Measurements from ENCODE around the gene KRTAP10-4. TPM values are rescaled to one million over a fixed set of nuclear protein-coding genes. Genes with fewer than 3 reads are reported as not detected.
"Not testable (repeated sequence)": the region's sequence is repeated elsewhere in the genome, so short reads cannot be mapped to it uniquely, and the experiment has no call there.

Gene KRTAP10-4
- total RNA-seq, 3 donors from 2014 or later, result not detected

- Histone ChIP-seq H3K4me3 (no peak overlapping the region), H3K27me3 (peaks cover 0 to 34% of the 10 kb centered on the region in 2 donors), H3K27ac (no peak overlapping the region), H3K36me3 (no peaks in the 10 kb centered on the region), H3K4me1 (no peaks in the 10 kb centered on the region), H3K9me3 (peaks cover 0 to 6% of the 10 kb centered on the region in 2 donors)
- intact Hi-C loops (cut with DNase I; ENCODE audit: low total_unique reads), result no loop called here
- DNase-seq (ENCODE audit: low spot score in 2 of 2), result no peak
- TF ChIP-seq, protein P1, sequence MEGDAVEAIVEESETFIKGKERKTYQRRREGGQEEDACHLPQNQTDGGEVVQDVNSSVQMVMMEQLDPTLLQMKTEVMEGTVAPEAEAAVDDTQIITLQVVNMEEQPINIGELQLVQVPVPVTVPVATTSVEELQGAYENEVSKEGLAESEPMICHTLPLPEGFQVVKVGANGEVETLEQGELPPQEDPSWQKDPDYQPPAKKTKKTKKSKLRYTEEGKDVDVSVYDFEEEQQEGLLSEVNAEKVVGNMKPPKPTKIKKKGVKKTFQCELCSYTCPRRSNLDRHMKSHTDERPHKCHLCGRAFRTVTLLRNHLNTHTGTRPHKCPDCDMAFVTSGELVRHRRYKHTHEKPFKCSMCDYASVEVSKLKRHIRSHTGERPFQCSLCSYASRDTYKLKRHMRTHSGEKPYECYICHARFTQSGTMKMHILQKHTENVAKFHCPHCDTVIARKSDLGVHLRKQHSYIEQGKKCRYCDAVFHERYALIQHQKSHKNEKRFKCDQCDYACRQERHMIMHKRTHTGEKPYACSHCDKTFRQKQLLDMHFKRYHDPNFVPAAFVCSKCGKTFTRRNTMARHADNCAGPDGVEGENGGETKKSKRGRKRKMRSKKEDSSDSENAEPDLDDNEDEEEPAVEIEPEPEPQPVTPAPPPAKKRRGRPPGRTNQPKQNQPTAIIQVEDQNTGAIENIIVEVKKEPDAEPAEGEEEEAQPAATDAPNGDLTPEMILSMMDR (IDR thresholded peaks at IDR 0.05), result no peak
- TF ChIP-seq POLR2A (IDR thresholded peaks at IDR 0.05), result no peak
- TF ChIP-seq POLR2AphosphoS5 (IDR thresholded peaks at IDR 0.05), result no peak
Observed at GRCh38 chr21:44589094-44589493, 15.6 kb downstream of the KRTAP10-4 start.

GRCh38 chr21:44589586-44590305 is 16.2 kb downstream of the KRTAP10-4 start:
- TF ChIP-seq POLR2AphosphoS5 (IDR thresholded peaks at IDR 0.05), result no peak
- no peak for TF ChIP-seq POLR2A (IDR thresholded peaks at IDR 0.05)
- TF ChIP-seq, protein P1 (IDR thresholded peaks at IDR 0.05), result no peak
- peak in 1 of 2 donors; percentile 43 for DNase-seq (ENCODE audit: low spot score in 2 of 2)
- Histone ChIP-seq H3K27ac (no peak overlapping the region), H3K4me3 (no peak overlapping the region), H3K27me3 (peaks cover 0 to 34% of the 10 kb centered on the region in 2 donors), H3K9me3 (peaks cover 0 to 6% of the 10 kb centered on the region in 2 donors), H3K36me3 (no peaks in the 10 kb centered on the region), H3K4me1 (no peaks in the 10 kb centered on the region)
- intact Hi-C loops (cut with DNase I; ENCODE audit: low total_unique reads), result no loop called here

- Histone ChIP-seq H3K27me3 (peaks cover 0 to 32% of the 10 kb centered on the region in 2 donors), H3K9me3 (peaks cover 0 to 6% of the 10 kb centered on the region in 2 donors), H3K27ac (no peak overlapping the region), H3K4me3 (no peak overlapping the region), H3K4me1 (no peaks in the 10 kb centered on the region), H3K36me3 (no peaks in the 10 kb centered on the region)
- TF ChIP-seq POLR2A (IDR thresholded peaks at IDR 0.05) (no peak), POLR2AphosphoS5 (IDR thresholded peaks at IDR 0.05) (no peak)
- TF ChIP-seq, protein P1 (IDR thresholded peaks at IDR 0.05), result no peak
- DNase-seq (ENCODE audit: low spot score in 2 of 2), result peak in 1 of 2 donors; percentile 47
- intact Hi-C loops (cut with DNase I; ENCODE audit: low total_unique reads), result no loop called here
Observed at GRCh38 chr21:44590311-44590721, 16.8 kb downstream of the KRTAP10-4 start.

- intact Hi-C loops (cut with DNase I; ENCODE audit: low total_unique reads); H3K9me3 ChIP-seq; H3K27ac ChIP-seq; H3K4me1 ChIP-seq; H3K4me3 ChIP-seq; H3K36me3 ChIP-seq: not testable (repeated sequence)
- DNase-seq (ENCODE audit: low spot score in 2 of 2), result peak in 1 of 2 donors; percentile 24
- H3K27me3 ChIP-seq, result peaks cover 0 to 28% of the 10 kb centered on the region in 2 donors
Observed at GRCh38 chr21:44590897-44591800, 17.6 kb downstream of the KRTAP10-4 start.

- peaks cover 0 to 24% of the 10 kb centered on the region in 2 donors for H3K27me3 ChIP-seq
- intact Hi-C loops (cut with DNase I; ENCODE audit: low total_unique reads); DNase-seq (ENCODE audit: low spot score in 2 of 2); H3K4me1 ChIP-seq; H3K27ac ChIP-seq; H3K36me3 ChIP-seq; H3K9me3 ChIP-seq; H3K4me3 ChIP-seq: not testable (repeated sequence)
Observed at GRCh38 chr21:44591801-44592130, 18.2 kb downstream of the KRTAP10-4 start.
